A673 (cell line): Measurements from ENCODE around the gene WFDC9.

Experiments used
- CTCF ChIP-seq: fragments of 300-800, 200-600 bp; sonication (generic); conservative IDR thresholded peaks from 2 replicates; pipeline ENCODE4 v1.5.1; 2017; ENCODE audit warnings: low read depth, mild to moderate bottlenecking, antibody characterized with exemption, low read length, moderate library complexity, mixed read lengths
- EZH2 ChIP-seq: fragments of 200-600 bp; sonication (generic); IDR thresholded peaks from 2 replicates; pipeline ENCODE4 v1.6.1; 2017; ENCODE audit warnings: borderline replicate concordance, low read depth, mild to moderate bottlenecking, mixed read lengths, antibody characterized with exemption, low read length; ENCODE audit not compliant: poor library complexity, severe bottlenecking

GRCh38 chr20:45670139-45670538, 39.1 kb upstream of the WFDC9 start, which contains the start of gene WFDC11:
- TF ChIP-seq EZH2 (no peak), CTCF (no peak)
